HG03469 (cell line): ENCODE results near the gene POLRMT.
A peak's percentile ranks its signal among the peaks of the same experiment; 100 is the strongest.

Source experiments
- ATAC-seq: cut with Tn5 transposase; IDR thresholded peaks from one replicate; pipeline ENCODE4 v1.9.1; 2021; ENCODE audit warnings: mild to moderate bottlenecking, moderate library complexity, moderate number of reproducible peaks; ENCODE audit not compliant: unreplicated experiment

POLRMT gene

GRCh38 chr19:582497-583197, 50.7 kb downstream of the POLRMT start:
- ATAC-seq = no peak

GRCh38 chr19:581399-582111, 51.8 kb downstream of the POLRMT start:
- ATAC-seq = no peak

GRCh38 chr19:580274-580835, 53.0 kb downstream of the POLRMT start:
- ATAC-seq = no peak

GRCh38 chr19:579842-580155, 53.5 kb downstream of the POLRMT start:
- no peak for ATAC-seq

- no peak for ATAC-seq
These were observed 54.1 kb downstream of the POLRMT start for GRCh38 chr19:579111-579841.

GRCh38 chr19:577439-578392, 55.6 kb downstream of the POLRMT start:
- no peak for ATAC-seq

GRCh38 chr19:576768-577438, 56.4 kb downstream of the POLRMT start:
- no peak for ATAC-seq

- ATAC-seq = no peak
These were observed 57.5 kb downstream of the POLRMT start for GRCh38 chr19:575527-576506.

- ATAC-seq = no peak
These were observed 58.4 kb downstream of the POLRMT start for GRCh38 chr19:574658-575526.

- no peak for ATAC-seq
These were observed 59.9 kb downstream of the POLRMT start for GRCh38 chr19:573519-573825.

- peak; percentile 6 for ATAC-seq
These were observed 60.4 kb downstream of the POLRMT start for GRCh38 chr19:572743-573518.

GRCh38 chr19:572140-572742, 61.1 kb downstream of the POLRMT start, which contains the start of gene BSG:
Gene BSG, plus strand, starts transcription at chr19:572596. Its CDS starts 39 bp downstream, at chr19:572635.
- peak; percentile 64 for ATAC-seq

GRCh38 chr19:571566-571974, 61.8 kb downstream of the POLRMT start:
- no peak for ATAC-seq

GRCh38 chr19:570937-571565, 62.3 kb downstream of the POLRMT start:
- ATAC-seq = no peak

- no peak for ATAC-seq
These were observed 63.1 kb downstream of the POLRMT start for GRCh38 chr19:570251-570686.

GRCh38 chr19:567296-567900, 65.9 kb downstream of the POLRMT start:
- ATAC-seq = no peak
